Activated CD8-positive, alpha-beta memory T cell treated with anti-CD3 and anti-CD28 coated beads, Interleukin-2, amount 50 U/mL, for 48 hours (primary cell): ENCODE results near the gene CEBPE.

Source experiments
- DNase-seq: peaks from one replicate; pipeline ENCODE4 v3.0.0-alpha.2; 2020

Gene CEBPE

DNA sequence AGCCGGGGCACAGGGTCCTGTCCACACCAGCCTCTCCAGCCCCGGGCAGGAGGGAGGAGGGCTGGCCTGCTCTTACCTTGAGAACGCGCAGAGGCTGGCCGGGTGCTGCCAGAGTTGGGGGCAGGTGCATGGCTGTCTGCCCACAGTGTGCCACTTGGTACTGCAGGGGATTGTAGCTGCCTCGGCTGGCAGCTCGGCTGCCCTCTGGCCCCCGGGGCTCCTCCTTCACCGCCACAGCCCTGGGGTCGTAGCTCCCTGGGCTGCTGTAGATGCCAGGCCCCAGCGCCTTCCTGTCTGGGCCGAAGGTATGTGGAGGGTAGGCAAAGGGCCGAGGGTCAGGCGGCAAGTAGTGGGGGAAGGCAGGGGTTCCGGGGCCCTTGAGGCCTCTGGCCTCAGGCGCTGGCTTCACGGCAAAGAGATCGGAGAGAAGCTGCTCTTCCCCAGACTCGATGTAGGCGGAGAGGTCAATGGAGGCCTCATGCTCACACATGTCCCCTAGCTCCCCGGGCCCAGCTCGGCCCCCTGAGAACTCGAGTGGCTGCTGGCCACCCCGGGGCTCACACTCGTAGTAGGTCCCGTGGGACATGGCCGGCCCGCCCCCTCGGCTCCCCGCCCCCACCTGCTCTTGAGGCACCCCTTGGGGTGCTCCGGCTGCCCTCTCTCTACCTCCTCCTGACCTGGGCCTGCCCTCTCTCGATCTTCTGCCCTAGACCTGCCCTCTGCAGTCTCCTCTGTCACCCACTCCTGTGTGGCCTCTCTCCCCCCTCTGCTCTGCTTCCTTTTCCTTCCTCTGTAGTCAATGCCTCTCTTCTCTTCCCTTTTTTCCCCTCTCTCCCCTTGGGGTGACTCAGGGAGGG lies at the start of gene CEBPE:
Gene CEBPE, minus strand, starts transcription at position 750 of the 857 bp plus-strand sequence. Its CDS starts 164 bp downstream, at position 586.
- no peak for DNase-seq

DNA sequence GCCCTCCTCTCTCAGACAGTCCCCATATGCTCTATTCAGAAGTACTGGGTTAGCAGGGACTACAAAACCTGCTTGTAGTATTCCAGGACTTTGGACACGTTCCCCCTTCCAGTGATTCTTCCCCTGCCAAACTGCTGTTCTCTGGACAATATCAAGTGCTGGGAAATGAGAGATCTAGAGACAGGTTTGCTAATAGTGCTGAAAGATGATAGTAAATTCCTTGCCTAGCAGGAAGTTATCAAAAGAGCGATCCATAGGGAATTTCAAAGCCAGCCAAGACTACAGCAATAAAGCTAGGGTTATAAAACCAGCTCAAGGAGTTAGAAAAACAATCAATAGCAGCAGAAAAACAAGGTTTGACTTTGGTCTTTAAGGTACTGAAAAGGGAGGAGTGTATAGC lies 49.2 kb upstream of the CEBPE start:
- DNase-seq: no peak

DNA sequence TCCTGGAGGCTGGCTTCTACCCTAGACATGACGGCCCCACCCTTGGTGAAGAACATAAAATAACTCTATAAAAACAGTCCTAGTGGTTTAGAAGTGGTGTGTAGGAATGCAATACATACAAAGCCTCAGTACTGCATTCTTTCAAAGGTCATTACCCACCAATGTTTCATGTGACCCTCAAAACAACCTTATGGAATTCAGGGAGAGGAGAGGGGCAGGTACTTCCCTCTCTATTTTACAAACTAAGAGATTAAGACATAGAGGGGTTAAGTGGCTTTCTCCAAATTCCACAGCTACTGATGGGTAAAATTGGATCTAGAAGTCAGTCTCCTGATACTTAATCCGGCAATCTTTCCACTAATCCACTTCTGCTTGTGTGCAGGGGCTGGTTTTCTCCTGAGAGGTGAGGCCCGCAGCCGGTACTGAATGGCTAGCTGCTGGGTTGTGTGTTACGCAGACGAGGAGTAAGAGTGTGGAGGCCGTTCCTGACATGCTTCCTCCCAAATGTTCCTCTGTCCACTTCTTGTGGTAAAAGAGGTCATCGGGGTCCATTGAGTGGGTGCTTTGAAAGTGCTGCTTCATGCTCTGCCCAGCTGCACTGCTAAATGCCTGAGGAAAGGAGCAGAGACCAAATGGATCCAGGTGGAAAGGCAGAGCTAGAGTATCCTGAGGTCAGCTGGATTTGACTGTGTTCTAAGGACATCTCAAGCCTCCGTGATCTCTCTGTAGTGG lies 48.2 kb upstream of the CEBPE start:
- no peak for DNase-seq

GRCh38 chr14:23164949-23165348 lies 45.9 kb upstream of the CEBPE start:
- DNase-seq: no peak

DNA sequence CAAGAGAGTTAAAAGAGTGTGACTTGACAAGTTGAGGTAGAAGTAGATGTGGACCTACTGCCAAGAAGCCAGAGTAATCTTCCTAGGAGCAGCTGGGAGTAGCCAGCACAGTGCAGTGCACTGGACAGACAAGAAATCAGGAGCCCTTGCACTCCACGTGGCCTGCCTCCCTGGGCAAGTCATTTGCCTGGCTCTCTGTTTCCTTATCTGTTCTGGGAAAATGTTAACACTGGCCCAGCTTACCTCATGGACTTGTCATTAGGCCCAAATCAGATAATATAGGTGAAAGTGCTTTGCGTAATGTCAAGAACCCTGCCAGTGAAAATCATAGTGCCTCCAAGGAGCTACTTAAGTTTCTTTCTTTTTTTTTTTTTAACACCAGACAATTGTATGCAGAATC lies 45.2 kb upstream of the CEBPE start:
- no peak for DNase-seq

GRCh38 chr14:23163830-23164229 lies 44.8 kb upstream of the CEBPE start:
- DNase-seq: no peak

DNA sequence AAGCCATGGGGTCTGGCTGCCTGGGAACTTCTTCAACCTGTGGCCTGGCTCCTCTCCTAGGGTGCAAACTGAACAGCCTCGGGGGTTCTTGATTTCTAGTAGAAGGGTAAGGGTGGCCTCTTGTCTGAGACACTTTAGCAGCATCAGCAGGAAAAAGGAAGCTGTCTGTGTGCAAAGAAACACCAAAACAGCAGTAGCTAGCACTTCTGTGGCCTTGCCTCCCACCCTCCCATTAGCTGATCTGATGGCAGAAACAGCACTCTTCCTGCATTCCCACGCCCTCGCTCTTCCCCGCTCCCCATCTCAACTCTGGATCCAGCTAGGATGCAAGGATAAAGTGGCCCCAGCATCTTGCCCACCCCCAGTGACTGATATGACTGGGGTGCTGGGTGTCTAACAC lies 43.7 kb upstream of the CEBPE start:
- no peak for DNase-seq

DNA sequence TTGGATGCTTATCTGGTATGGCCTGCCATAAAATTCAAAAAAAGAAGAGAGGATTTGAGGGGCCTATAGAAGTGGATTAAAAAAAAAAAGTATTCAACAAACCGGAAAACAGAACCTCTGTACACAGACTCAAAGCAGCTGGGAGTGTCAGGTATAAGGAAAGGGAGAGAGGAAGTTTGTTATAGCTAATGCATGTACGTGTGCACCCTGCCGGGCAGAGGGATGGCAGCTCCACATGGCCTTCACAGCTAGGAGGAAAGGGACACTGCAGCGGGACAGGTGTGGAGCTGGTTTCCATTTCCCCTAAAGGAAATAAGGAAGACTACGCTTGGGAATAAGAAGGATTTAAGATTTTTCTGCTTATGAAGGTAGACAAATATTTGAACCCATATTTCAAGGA lies 43.0 kb upstream of the CEBPE start:
- no peak for DNase-seq

- no peak for DNase-seq
Measured at GRCh38 chr14:23160924-23161522, 42.0 kb upstream of the CEBPE start.

DNA sequence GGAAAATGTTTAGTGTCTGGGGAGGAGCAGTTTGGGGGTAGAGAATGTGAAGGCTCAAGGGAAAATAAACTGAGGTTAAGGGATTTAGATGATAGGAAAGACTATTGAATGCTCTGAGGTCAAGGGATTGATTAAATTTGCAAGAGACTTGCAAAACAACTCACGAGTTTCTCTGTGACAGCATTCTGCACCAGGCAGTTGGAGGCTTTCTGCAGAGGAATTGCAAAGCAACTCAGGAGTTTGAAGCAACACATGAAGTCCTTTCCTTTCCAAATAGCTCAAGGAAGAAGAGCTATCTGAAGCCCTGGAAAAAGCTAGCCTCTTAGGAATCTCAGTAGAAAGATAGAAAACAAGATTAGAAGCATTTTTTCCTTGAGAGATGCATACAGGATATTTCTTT lies 40.5 kb upstream of the CEBPE start:
- DNase-seq: no peak

DNA sequence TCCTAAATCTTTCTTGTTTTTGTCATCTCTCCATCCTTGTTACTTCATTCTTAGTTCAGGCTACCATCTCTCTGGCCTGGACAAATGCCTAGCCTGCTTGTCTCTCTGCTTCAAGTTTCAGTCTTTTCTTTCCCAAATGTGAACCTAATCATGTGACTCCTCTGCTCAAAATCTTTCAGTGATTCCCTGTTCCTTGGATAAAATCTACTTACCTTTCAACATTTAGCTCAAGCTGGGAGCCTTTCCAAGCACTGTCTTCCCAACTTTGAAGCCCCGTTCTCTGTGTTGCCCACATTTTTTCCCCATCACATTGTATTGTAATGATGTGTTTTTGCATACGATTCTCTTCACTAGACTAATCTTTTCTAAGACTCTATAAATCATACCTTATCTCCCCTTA lies 39.7 kb upstream of the CEBPE start:
- DNase-seq: no peak

DNA sequence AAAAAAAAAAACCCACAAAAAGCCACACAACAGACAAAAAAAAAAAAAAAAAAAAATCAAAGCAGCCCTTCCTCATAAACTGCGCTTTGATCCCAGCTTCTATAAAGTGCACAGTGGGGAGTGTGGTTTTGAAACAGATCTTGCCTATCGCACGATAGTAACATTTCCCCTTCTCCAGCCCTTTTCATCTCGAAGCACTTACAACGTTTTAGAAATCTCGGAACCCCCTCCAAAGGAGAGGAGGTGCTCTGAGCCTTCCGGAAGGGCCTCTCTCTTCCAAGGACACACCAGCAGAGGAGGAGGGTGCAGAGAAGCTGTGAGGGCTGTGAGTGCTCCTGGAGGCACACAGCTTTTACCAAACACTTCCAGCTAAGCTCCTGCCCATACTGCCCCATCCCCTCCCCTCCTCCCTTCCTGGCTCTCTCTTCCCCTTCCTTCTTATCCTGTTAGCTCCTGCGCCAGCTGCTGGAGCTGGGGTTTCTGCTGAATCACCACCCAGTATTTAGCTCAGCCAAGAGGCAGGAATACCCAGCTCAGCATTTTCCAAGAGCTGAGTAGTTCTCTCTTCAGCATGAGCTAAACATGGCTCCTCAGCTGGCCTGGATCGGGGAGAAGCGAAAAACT lies 36.0 kb upstream of the CEBPE start:
- no peak for DNase-seq

GRCh38 chr14:23153851-23154796 lies 35.1 kb upstream of the CEBPE start:
- no peak for DNase-seq

GRCh38 chr14:23151342-23151741 lies 32.3 kb upstream of the CEBPE start:
- no peak for DNase-seq

DNA sequence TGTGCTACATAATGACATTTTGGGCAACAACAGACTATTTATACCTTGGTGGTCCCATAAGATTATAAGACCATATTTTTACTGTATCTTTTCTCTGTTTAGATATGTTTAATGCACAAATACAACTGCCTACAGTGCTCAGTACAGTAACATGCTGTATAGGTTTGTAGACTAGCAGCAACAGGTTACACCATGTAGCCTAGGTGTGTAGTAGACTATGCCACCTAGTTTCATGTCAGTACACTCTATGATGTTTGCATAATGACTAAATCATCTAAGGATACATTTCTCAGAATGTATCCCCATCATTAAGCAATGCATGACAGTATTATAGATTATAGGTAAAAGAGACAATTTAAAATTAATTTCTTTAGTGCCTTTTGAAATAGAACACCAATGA lies 30.7 kb upstream of the CEBPE start:
- no peak for DNase-seq

GRCh38 chr14:23148591-23149249 lies 29.7 kb upstream of the CEBPE start:
- no peak for DNase-seq

GRCh38 chr14:23147676-23148075 lies 28.6 kb upstream of the CEBPE start:
- no peak for DNase-seq

DNA sequence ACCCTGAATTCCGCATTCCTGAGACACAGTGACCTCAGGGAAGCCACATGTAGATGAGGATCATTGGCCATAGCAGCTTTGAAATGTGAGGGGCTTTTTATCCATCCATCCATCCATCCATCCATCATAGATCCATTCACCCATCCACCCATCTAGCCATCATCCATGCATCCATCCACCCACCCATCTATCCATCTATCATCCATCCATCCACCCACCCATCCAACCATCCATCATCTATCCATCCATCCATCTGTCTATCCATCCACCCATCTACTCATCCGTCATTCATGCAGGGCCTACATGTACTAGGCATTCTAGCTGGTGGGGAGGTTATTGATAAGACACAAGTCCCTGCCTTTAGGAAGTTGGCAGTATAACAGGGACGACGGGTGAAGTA lies 27.9 kb upstream of the CEBPE start:
- DNase-seq: no peak

GRCh38 chr14:23146351-23146910 lies 27.4 kb upstream of the CEBPE start:
- no peak for DNase-seq

- DNase-seq: no peak
Measured at GRCh38 chr14:23145794-23146350, 26.8 kb upstream of the CEBPE start.

DNA sequence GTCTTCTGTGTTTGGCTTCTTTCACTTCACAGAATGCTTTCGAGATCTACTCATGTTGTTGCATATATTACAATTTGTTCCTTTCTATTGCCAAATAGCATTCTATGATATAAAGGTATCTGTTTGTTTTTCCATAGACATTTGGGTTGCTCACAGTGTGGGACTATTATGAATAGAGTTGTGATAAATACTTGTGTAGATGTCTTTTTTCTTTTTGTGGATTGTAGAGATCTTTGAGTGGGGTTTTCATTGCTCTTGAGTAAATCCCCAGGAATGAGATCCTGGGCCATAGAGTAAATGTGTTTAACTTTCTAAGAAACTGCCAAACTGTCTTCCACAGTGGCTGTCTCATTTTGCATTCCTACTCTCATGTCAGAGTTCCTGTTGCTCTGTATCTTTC lies 24.9 kb upstream of the CEBPE start:
- no peak for DNase-seq
